Coronary artery (tissue), 2 donors: Measurements from ENCODE around the gene DNAJB6.

Experiments used
- DNase-seq: peaks from one replicate; pipeline ENCODE4 v3.0.0-alpha.2; 2017; ENCODE audit warnings: low spot score
- H3K27ac ChIP-seq, 2 donors: fragments of 200-600 bp; sonication (generic); one replicate each; pipeline ENCODE4 v1.5.1; 2016 to 2019
- H3K4me3 ChIP-seq: fragments of 200-600 bp; sonication (generic); 2 replicates; pipeline ENCODE4 v1.5.1; 2016; ENCODE audit warnings: mild to moderate bottlenecking, moderate library complexity
- TF ChIP-seq, protein P1 (sequence below): fragments of 200-600 bp; sonication (generic); IDR thresholded peaks from one replicate; pipeline ENCODE4 v1.5.1; 2019; ENCODE audit warnings: antibody characterized with exemption

The DNAJB6 gene

DNA sequence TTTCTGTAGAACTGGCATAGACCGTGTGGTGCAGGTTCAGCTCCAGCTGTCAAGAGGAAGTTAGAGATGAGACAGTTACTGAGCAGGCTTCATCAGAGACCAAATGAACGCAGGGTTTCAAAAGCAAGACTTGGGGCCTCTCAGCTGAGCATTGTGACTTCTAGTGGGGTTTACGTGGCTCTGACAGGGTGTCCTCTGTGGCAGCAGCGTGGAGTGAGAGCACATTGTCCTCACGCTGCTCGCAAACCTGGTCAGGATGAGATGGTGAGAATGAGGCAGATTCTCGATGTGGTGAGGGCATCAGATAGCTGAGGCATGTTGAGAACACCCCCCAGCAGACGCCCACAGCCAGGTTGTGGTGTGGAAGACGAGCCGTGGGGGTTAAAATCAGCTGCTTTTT, 126.0 kb downstream of the DNAJB6 start:
- TF ChIP-seq, protein P1, sequence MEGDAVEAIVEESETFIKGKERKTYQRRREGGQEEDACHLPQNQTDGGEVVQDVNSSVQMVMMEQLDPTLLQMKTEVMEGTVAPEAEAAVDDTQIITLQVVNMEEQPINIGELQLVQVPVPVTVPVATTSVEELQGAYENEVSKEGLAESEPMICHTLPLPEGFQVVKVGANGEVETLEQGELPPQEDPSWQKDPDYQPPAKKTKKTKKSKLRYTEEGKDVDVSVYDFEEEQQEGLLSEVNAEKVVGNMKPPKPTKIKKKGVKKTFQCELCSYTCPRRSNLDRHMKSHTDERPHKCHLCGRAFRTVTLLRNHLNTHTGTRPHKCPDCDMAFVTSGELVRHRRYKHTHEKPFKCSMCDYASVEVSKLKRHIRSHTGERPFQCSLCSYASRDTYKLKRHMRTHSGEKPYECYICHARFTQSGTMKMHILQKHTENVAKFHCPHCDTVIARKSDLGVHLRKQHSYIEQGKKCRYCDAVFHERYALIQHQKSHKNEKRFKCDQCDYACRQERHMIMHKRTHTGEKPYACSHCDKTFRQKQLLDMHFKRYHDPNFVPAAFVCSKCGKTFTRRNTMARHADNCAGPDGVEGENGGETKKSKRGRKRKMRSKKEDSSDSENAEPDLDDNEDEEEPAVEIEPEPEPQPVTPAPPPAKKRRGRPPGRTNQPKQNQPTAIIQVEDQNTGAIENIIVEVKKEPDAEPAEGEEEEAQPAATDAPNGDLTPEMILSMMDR: no peak
- Histone ChIP-seq H3K27ac (no peak overlapping the region), H3K4me3 (no peak overlapping the region)
- DNase-seq: no peak

DNA sequence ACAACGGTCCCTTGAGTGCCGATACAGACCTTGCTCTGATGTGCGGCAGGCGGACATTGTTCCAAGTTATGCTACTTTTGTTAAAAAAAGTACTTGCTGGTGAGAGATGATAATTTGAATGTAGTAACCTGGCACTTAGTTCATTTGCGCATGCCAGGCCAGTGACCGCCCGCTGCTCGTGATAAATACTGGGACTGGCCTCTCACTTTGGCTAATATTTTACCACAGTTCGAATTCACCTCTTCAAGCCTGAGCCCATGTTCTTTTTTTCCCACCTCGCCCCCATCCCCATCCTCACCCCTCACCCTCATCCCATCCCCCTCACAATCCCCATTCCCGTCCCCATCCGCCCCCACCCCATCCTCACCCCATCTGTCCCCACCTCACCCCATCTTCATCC, 126.4 kb downstream of the DNAJB6 start:
- TF ChIP-seq, protein P1: no peak
- Histone ChIP-seq H3K27ac (no peak overlapping the region), H3K4me3 (no peak overlapping the region)
- DNase-seq: no peak

DNA sequence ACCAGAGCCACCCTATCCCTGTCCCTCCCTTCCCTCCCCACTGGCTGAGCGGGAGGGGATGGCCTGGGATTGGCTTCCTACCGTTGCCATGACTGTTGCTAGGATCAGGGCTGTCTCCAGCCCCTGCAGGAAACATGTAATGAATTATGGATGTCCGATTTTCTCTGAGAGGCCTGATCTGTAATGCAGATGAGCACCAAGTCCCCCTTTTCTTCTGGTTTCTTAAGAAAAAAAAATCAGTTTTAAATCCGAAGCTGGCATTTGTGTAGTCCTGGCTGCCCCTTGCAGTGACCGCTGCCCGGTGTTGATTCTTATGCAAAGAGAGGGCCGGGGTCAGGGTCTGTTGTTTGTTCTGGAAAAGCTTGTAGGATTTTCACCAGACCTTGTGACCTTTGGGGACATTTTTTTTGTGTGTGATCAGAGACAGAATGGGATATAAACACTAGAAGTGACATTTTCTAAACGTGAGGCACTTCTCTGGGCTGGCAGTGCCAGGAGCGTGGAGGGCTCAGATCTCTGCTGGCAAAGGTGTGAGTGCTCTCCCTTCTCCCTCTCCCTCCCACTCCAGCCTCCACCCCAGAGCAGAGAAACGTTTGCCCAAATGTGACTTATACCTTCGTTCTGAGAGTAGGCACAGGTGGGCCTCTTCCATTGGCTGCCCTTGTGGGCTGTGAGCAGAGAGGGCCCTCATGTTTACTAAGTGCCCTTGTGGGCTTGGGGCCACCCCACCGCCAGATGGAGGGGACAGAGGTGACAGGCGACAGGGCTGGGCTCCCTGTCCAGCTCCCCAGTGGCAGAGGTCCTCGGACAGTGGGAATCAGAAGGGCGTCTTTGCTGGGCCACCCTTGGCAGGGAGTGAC, 127.5 kb downstream of the DNAJB6 start:
- DNase-seq: no peak
- TF ChIP-seq, protein P1: no peak
- H3K27ac ChIP-seq: no peak overlapping the region
- no peak overlapping the region for H3K4me3 ChIP-seq

DNA sequence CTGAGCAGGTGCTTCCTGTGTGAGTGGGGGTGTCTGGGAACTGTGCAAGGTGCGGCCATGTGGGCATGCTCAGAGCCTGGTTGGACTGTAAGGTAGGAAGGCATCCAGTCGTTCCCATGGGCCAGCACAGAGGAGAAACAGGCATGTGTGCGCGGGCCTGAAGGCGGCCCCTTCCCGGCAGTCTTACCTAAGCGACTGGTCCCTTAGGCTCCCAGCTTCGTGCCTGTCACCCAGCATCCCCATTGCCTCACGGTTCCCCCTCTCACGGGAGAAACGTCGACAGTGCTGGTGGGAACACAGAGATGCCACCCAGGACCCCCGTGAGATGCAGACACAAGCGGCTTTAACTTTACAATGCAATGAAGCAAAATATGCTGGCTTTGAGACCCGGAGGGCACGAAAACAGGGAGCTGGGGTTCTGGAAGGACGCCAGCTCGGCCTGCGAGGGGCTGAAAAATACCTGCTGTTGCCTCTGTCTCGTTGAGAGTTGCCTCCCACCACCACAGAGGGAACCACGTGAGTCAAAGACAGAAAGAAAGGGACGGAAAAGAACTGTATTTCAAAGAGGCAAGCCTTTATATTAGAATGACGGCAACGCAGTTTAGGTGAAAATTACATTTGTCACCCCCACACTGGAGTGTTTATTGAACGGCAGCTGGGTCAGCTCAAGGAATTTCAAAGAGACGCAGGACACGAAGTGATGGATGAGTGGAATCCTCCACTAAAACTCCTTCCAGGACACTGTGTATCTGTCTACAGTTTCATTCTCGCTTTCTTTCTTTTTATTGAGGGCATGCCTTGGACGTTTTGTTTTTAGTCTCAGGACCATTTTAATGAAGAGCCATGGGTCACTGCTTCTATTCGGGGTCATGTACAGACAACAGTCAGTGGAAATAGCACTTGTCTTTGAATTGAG, 128.4 kb downstream of the DNAJB6 start:
- TF ChIP-seq, protein P1: no peak
- H3K4me3 ChIP-seq: no peak overlapping the region
- DNase-seq: no peak
- H3K27ac ChIP-seq: no peak overlapping the region

DNA sequence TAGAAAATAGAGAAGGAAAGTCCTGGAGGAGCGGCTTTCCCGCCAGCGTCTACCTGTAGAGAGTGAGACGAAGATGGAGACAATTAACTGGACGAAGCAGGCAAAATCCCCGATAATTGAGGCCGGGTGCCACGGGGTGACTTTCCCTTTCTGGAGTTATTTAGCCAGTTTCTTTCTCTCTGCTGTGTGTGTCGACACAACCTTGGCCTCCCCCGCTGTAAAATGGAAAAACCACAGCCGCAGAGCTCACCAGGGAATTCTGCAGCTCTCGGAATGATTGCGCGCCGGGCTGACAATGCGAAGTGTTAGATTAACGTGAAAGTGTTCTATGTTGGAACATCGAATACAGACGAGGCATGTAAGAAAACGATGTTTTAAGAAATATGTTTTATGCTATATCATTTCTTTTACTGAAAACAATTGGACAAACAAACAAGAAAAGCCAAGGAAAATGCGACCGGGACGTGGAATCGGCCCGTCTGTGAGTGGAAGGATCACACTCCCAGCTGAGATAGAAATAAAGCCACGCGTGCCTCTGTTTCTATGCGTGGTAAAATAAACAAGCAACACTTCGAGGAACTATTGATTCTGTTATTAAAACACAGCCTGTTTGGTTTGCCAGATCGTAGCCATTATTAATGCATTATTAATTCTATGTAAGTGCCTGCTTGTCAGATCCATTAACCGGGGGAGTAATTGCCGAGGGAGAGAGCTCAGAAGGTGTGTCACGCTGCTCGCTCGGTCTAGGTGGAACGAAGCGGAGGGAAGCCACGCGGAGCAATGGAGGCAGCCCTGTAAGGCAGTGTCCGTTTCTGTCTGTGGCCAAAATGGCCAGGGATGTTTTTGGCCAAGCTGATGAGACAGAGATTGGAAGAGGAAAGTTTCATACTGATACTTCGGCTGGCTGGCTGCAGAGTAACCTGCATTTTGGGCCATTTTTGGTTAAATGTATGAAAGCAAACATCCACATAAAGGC, 129.4 kb downstream of the DNAJB6 start:
- H3K4me3 ChIP-seq: no peak overlapping the region

DNA sequence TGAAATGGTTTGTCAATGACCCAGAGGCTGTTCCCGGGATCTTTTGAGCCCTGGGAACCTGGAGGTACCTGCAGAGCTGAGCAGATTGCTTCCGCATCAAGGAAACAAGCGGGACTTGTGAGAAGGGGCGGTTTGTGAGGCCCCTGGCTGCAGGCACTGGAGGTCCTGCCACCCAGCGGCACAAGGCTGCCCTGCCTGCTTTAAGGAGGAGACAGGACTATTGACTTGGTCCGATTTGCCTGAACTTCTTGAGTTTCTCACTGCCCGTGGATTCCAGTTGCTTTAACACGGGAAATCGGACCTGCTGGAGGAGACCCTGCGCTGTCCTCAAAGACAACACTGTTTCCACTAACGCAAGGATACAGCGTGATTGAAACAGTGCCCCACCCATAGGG, 130.1 kb downstream of the DNAJB6 start:
- no peak for DNase-seq
- TF ChIP-seq, protein P1: no peak
- Histone ChIP-seq H3K4me3 (no peak overlapping the region), H3K27ac (no peak overlapping the region)

More for the DNA sequence above, 129.4 kb downstream of the DNAJB6 start:
- DNase-seq: no peak
- TF ChIP-seq, protein P1: no peak
- no peak overlapping the region for H3K27ac ChIP-seq
